ENCODE data around the gene CAND2.

The CAND2 gene

GRCh38 chr3:12796171-12797123, at the start of gene CAND2:
TSS of gene CAND2 (plus strand) at chr3:12796680. CDS start at chr3:12796721, 41 bp downstream.
- TF ChIP-seq EZH2phosphoT487 (IDR thresholded peaks at IDR 0.05; ENCODE audit: low read depth) (no peak), CTCF (IDR thresholded peaks at IDR 0.05; ENCODE audit: low read depth, low read length) (no peak)
- Histone ChIP-seq H3K4me3 (ENCODE audit: low read length) (peak within 1 kb of the TSS; percentile 76), H3K4me2 (ENCODE audit: low read length) (peak within 1 kb of the TSS; percentile 69), H4K20me1 (ENCODE audit: insufficient read depth, low read length) (no peaks in the 10 kb centered on the region), H3K27ac (ENCODE audit: low read length) (no peak within 1 kb of the TSS), H3K27me3 (ENCODE audit: low read depth, low read length) (peaks cover 6% of the 10 kb centered on the region; the same call in 1 of the 2 replicates), H3K79me2 (ENCODE audit: low read length) (no peaks in the 10 kb centered on the region), H2AFZ (ENCODE audit: low read depth, low read length) (no peak within 1 kb of the TSS; the same call in 1 of the 2 replicates), H3K9ac (ENCODE audit: low read length) (peak within 1 kb of the TSS; percentile 33), H3K9me3 (ENCODE audit: insufficient read depth, low read length) (no peaks in the 10 kb centered on the region), H3K36me3 (replicated peaks; ENCODE audit: low read depth, low read length) (no peaks in the 10 kb centered on the region), H3K4me1 (ENCODE audit: low read length) (peaks cover 2% of the 10 kb centered on the region; the same call in 1 of the 2 replicates)

DNA sequence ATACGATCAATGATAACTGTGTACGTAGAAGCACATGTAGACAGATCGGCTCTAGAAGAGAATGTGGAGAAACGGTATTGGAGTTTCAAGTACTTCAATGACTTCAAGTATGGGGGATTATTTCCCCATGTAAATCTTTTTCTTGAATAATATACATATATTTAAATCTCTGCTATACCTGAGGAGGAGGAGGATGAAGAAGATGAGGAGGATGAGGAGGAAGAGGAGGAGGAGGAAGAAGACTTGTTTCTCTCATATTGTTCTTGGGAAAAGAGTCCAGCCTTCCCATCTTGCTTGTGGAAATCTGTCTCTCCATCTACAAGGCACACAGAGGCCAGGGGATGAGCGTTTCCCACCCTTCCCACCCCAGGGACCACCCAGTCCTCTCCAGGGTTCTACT, 48.0 kb upstream of the CAND2 start:
- Histone ChIP-seq H3K27me3 (ENCODE audit: low read depth, low read length) (peaks cover 35% of the 10 kb centered on the region), H3K9ac (ENCODE audit: low read length) (no peak overlapping the region), H3K36me3 (replicated peaks; ENCODE audit: low read depth, low read length) (no peaks in the 10 kb centered on the region), H3K4me2 (ENCODE audit: low read length) (peak overlapping the region; percentile 61), H3K4me3 (ENCODE audit: low read length) (no peak overlapping the region), H3K27ac (ENCODE audit: low read length) (no peak overlapping the region), H3K79me2 (ENCODE audit: low read length) (no peaks in the 10 kb centered on the region), H4K20me1 (ENCODE audit: insufficient read depth, low read length) (no peaks in the 10 kb centered on the region), H3K9me3 (ENCODE audit: insufficient read depth, low read length) (no peaks in the 10 kb centered on the region), H2AFZ (ENCODE audit: low read depth, low read length) (no peak overlapping the region), H3K4me1 (ENCODE audit: low read length) (peaks cover 24% of the 10 kb centered on the region)
- TF ChIP-seq CTCF (IDR thresholded peaks at IDR 0.05; ENCODE audit: low read depth, low read length) (no peak), EZH2phosphoT487 (IDR thresholded peaks at IDR 0.05; ENCODE audit: low read depth) (no peak)

DNA sequence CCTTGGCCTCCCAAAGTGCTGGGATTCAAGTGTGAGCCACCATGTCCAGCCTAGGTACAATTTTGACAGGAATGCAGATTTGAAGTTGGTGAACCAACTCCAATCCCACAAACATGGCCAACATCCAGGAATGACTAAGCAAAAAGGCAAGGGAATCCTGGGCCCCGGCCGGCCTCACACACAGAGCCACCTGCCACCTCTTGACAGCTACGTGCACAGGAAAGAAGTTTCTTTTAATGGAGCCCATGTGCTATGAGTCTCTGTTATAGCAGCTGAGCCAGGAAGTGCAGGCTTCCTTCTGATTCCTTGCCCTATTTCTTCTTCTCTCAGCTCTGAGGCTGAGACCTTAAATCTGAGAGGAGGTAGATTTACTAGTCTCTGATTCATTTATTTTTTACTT, 46.3 kb upstream of the CAND2 start:
- H2AFZ ChIP-seq (ENCODE audit: low read depth, low read length) = no peak overlapping the region

More for the DNA sequence above, 46.3 kb upstream of the CAND2 start:
- no peak for TF ChIP-seq EZH2phosphoT487 (IDR thresholded peaks at IDR 0.05; ENCODE audit: low read depth)
- TF ChIP-seq CTCF (IDR thresholded peaks at IDR 0.05; ENCODE audit: low read depth, low read length) = no peak
- H3K9ac ChIP-seq (ENCODE audit: low read length) = no peak overlapping the region
- H3K27me3 ChIP-seq (ENCODE audit: low read depth, low read length) = peaks cover 27% of the 10 kb centered on the region
- H3K79me2 ChIP-seq (ENCODE audit: low read length) = no peaks in the 10 kb centered on the region
- no peak overlapping the region for H3K4me3 ChIP-seq (ENCODE audit: low read length)
- no peaks in the 10 kb centered on the region for H3K9me3 ChIP-seq (ENCODE audit: insufficient read depth, low read length)
- H3K27ac ChIP-seq (ENCODE audit: low read length) = no peak overlapping the region
- 0 out of 2 replicates have a peak overlapping the region, but pooled peaks have one; percentile 2 for H3K4me2 ChIP-seq (ENCODE audit: low read length)
- peaks cover 24% of the 10 kb centered on the region for H3K4me1 ChIP-seq (ENCODE audit: low read length)
- H4K20me1 ChIP-seq (ENCODE audit: insufficient read depth, low read length) = no peaks in the 10 kb centered on the region
- no peaks in the 10 kb centered on the region for H3K36me3 ChIP-seq (replicated peaks; ENCODE audit: low read depth, low read length)

Measured in OCI-LY3 (cell line).